ENCODE data around the gene SEC14L6.
"Not testable (repeated sequence)": the region's sequence is repeated elsewhere in the genome, so short reads cannot be mapped to it uniquely, and the experiment has no call there.

SEC14L6 gene

GRCh38 chr22:30566125-30566524 lies 19.6 kb upstream of the SEC14L6 start:
- no peak for DNase-seq (ENCODE audit: low spot score)

- DNase-seq (ENCODE audit: low spot score): no peak
Observed at GRCh38 chr22:30565341-30565740, 18.8 kb upstream of the SEC14L6 start.

GRCh38 chr22:30564761-30565119 lies 18.2 kb upstream of the SEC14L6 start:
- DNase-seq (ENCODE audit: low spot score): no peak

- no peak for DNase-seq (ENCODE audit: low spot score)
Observed at GRCh38 chr22:30564045-30564760, 17.7 kb upstream of the SEC14L6 start.

- DNase-seq (ENCODE audit: low spot score): no peak
Observed at GRCh38 chr22:30562366-30562765, 15.8 kb upstream of the SEC14L6 start.

GRCh38 chr22:30561402-30562189 lies 15.1 kb upstream of the SEC14L6 start:
- DNase-seq (ENCODE audit: low spot score): no peak

GRCh38 chr22:30560643-30561202 lies 14.2 kb upstream of the SEC14L6 start:
- not testable (repeated sequence) for DNase-seq (ENCODE audit: low spot score)

- no peak for DNase-seq (ENCODE audit: low spot score)
Observed at GRCh38 chr22:30559889-30560288, 13.3 kb upstream of the SEC14L6 start.

GRCh38 chr22:30557243-30557642 lies 10.7 kb upstream of the SEC14L6 start:
- DNase-seq (ENCODE audit: low spot score): no peak

GRCh38 chr22:30556388-30556787 lies 9.8 kb upstream of the SEC14L6 start:
- DNase-seq (ENCODE audit: low spot score): no peak

GRCh38 chr22:30555282-30556210 lies 9.0 kb upstream of the SEC14L6 start:
- no peak for DNase-seq (ENCODE audit: low spot score)

GRCh38 chr22:30553971-30554370 lies 7.4 kb upstream of the SEC14L6 start:
- DNase-seq (ENCODE audit: low spot score): no peak

GRCh38 chr22:30552719-30553118 lies 6.2 kb upstream of the SEC14L6 start:
- no peak for DNase-seq (ENCODE audit: low spot score)

- not testable (repeated sequence) for DNase-seq (ENCODE audit: low spot score)
Observed at GRCh38 chr22:30551813-30552212, 5.3 kb upstream of the SEC14L6 start.

- DNase-seq (ENCODE audit: low spot score): no peak
Observed at GRCh38 chr22:30547188-30547587, 647 bp upstream of the SEC14L6 start.

- DNase-seq (ENCODE audit: low spot score): no peak
Observed at GRCh38 chr22:30542811-30543188, 3.7 kb downstream of the SEC14L6 start.

GRCh38 chr22:30541961-30542810 lies 4.4 kb downstream of the SEC14L6 start:
- no peak for DNase-seq (ENCODE audit: low spot score)

GRCh38 chr22:30541511-30541910 lies 5.0 kb downstream of the SEC14L6 start:
- not testable (repeated sequence) for DNase-seq (ENCODE audit: low spot score)

GRCh38 chr22:30539368-30539767 lies 7.2 kb downstream of the SEC14L6 start:
- no peak for DNase-seq (ENCODE audit: low spot score)

GRCh38 chr22:30538280-30538679 lies 8.3 kb downstream of the SEC14L6 start:
- no peak for DNase-seq (ENCODE audit: low spot score)

- no peak for DNase-seq (ENCODE audit: low spot score)
Observed at GRCh38 chr22:30537083-30537731, 9.3 kb downstream of the SEC14L6 start.
